Panc1 (cell line): ENCODE measurements around the gene CAMK1G. TPM values are rescaled to one million over a fixed set of nuclear protein-coding genes. Genes with fewer than 3 reads are reported as not detected.

Experiments used
- ATAC-seq: fragments of 200-7000 bp; cut with Tn5 transposase; 2 replicates; pipeline ENCODE4 v1.9.1; 2020; ENCODE audit warnings: mild to moderate bottlenecking, moderate library complexity
- BruUV-seq: library from RNA; stranded (reverse); fragments of 400-500 nt; replicated peaks from 2 replicates; lab custom pipeline; 2021; lab: Mats Ljungman, UMichigan
- CTCF ChIA-PET: fragments of 300-600 bp; sonication (Branson Sonifier 250); formaldehyde crosslinking; loops from one replicate; lab custom pipeline; 2022; ENCODE audit warnings: antibody characterized with exemption; lab: Charles Lee
- POLR2A ChIA-PET: fragments of 300-600 bp; sonication (Branson Sonifier 250); formaldehyde crosslinking; loops from one replicate; lab custom pipeline; 2022; ENCODE audit warnings: antibody characterized with exemption; lab: Charles Lee
- DNase-seq: peaks from one replicate; pipeline ENCODE4 v3.0.0-alpha.2; 2010; ENCODE audit warnings: low read depth, low spot score
- H3K27ac ChIP-seq: 2 replicates; pipeline ENCODE4 v1.5.1; 2011; ENCODE audit warnings: mild to moderate bottlenecking, low read length, inconsistent platforms
- H3K27me3 ChIP-seq: fragments of 200-500 bp; sonication (Bioruptor generic); 2 replicates; pipeline ENCODE4 v1.6.0; 2014; ENCODE audit warnings: low read length, inconsistent platforms; ENCODE audit not compliant: control insufficient read depth, insufficient read depth
- H3K36me3 ChIP-seq: fragments of 200-500 bp; sonication (Bioruptor generic); 2 replicates; pipeline ENCODE4 v1.5.1; 2014; ENCODE audit warnings: inconsistent platforms, mild to moderate bottlenecking, low read length, moderate library complexity; ENCODE audit not compliant: control insufficient read depth, insufficient read depth
- H3K4me1 ChIP-seq: 2 replicates; pipeline ENCODE4 v1.5.1; 2011; ENCODE audit warnings: inconsistent platforms, mild to moderate bottlenecking, low read length, moderate library complexity; ENCODE audit not compliant: control insufficient read depth, insufficient read depth
- H3K4me3 ChIP-seq, 2 experiments: 2 replicates each; pipeline ENCODE4 v1.5.1; 2011 to 2012; ENCODE audit warnings: low read depth in 2 of 2, low read length in 2 of 2, mild to moderate bottlenecking in 2 of 2, inconsistent platforms in 1 of 2, moderate library complexity in 1 of 2
- H3K9me3 ChIP-seq: fragments of 200-500 bp; sonication (Bioruptor generic); 2 replicates; pipeline ENCODE4 v1.5.1; 2014; ENCODE audit warnings: low read depth, mild to moderate bottlenecking, inconsistent platforms, low read length, moderate library complexity; ENCODE audit not compliant: control insufficient read depth, insufficient read depth
- CTCF ChIP-seq: fragments of 450-650 bp; IDR thresholded peaks from 2 replicates; pipeline ENCODE4 v1.5.1; 2017; ENCODE audit warnings: mild to moderate bottlenecking
- POLR2AphosphoS5 ChIP-seq: IDR thresholded peaks from 2 replicates; pipeline ENCODE4 v1.6.1; 2012; ENCODE audit warnings: mild to moderate bottlenecking, low read depth, low read length, moderate library complexity
- REST ChIP-seq, 2 experiments: IDR thresholded peaks; 2 replicates each; pipeline ENCODE4 v1.6.1; 2011 to 2012; ENCODE audit warnings: low read depth in 2 of 2, control low read depth in 1 of 2, low read length in 1 of 2, mild to moderate bottlenecking in 1 of 2, moderate library complexity in 1 of 2; ENCODE audit not compliant: insufficient read depth in 1 of 2
- SIN3A ChIP-seq: IDR thresholded peaks from 2 replicates; pipeline ENCODE4 v1.6.1; 2012; ENCODE audit warnings: low read depth, mild to moderate bottlenecking, low read length, moderate library complexity, borderline replicate concordance; ENCODE audit not compliant: insufficient read depth
- TCF7L2 ChIP-seq: IDR thresholded peaks from 2 replicates; pipeline ENCODE4 v1.6.1; 2011; ENCODE audit warnings: mild to moderate bottlenecking, low read depth, low read length, inconsistent platforms
- in situ Hi-C: cut with HindIII; loops from 2 replicates; pipeline ENCODE4 v1.10.0; 2016; ENCODE audit warnings: low sequenced_read_pairs, low pct_unique_long_range_greater_than_20kb
- intact Hi-C: fragments of 100-400 bp; cut with micrococcal nuclease; formaldehyde crosslinking; loops from one replicate; pipeline ENCODE4 v1.10.0; 2022; ENCODE audit not compliant: unreplicated experiment
- total RNA-seq: library from RNA; stranded (reverse); gene quantifications from one replicate; pipeline ENCODE4 v1.2.1, GENCODE V29; 2021; ENCODE audit not compliant: unreplicated experiment

Gene CAMK1G
- total RNA-seq, 1 experiment from 2014 or later: not detected

- ATAC-seq (no peak), DNase-seq (peak; percentile 43)
- Histone ChIP-seq H3K27ac (no peak overlapping the region), H3K4me1 (no peaks in the 10 kb centered on the region), H3K27me3 (0 out of 2 replicates have a peak, but pooled peaks cover 4% of the 10 kb centered on the region), H3K9me3 (no peaks in the 10 kb centered on the region), H3K36me3 (no peaks in the 10 kb centered on the region), H3K4me3 (no peak overlapping the region)
- no TSS peak for BruUV-seq
- TF ChIP-seq POLR2AphosphoS5 (no peak), SIN3A (no peak), CTCF (peak; percentile 90), TCF7L2 (no peak), REST (IDR thresholded peaks at IDR 0.05; ENCODE audit: insufficient read depth in 1 of 2, low read depth in 2 of 2, low read length in 1 of 2) (no peak)
- CTCF ChIA-PET: interaction anchor here (0.5 to 1.0 kb wide), 8 partner anchors 23 to 1828 kb away, joined by 3 to 4 read pairs (median 3); no protein-coding TSS in a partner anchor
- in situ Hi-C loops: no loop called here
- POLR2A ChIA-PET: no interaction called here
- intact Hi-C loops: loop anchor here (2.0 to 10.0 kb wide), 5 partner anchors 123 to 365 kb away; no protein-coding TSS in a partner anchor
Measured at GRCh38 chr1:209569455-209570207, 13.9 kb upstream of the CAMK1G start.

GRCh38 chr1:209570743-209571142 lies 12.8 kb upstream of the CAMK1G start:
- Histone ChIP-seq H3K4me1 (no peaks in the 10 kb centered on the region), H3K36me3 (no peaks in the 10 kb centered on the region), H3K27ac (no peak overlapping the region), H3K9me3 (no peaks in the 10 kb centered on the region), H3K4me3 (no peak overlapping the region), H3K27me3 (0 out of 2 replicates have a peak, but pooled peaks cover 4% of the 10 kb centered on the region)
- intact Hi-C loops (loop anchor here (2.0 kb wide), 1 partner anchor 176 kb away; no protein-coding TSS in a partner anchor), in situ Hi-C loops (no loop called here)
- TF ChIP-seq TCF7L2 (no peak), CTCF (no peak), SIN3A (no peak)
- ATAC-seq (no peak), DNase-seq (no peak)
- BruUV-seq: no TSS peak
- CTCF ChIA-PET: no interaction called here
- POLR2A ChIA-PET: no interaction called here
